Fibroblast of pulmonary artery (primary cell): Measurements from ENCODE around the gene URM1.
A peak's percentile ranks its signal among the peaks of the same experiment; 100 is the strongest.

Experiments used
- DNase-seq: peaks from one replicate; pipeline ENCODE4 v3.0.0-alpha.2; 2010; ENCODE audit warnings: low read depth
- H3K4me3 ChIP-seq: replicated peaks from 2 replicates; pipeline ENCODE4 v1.5.1; 2011; ENCODE audit warnings: low read depth, mild to moderate bottlenecking, control low read depth, low read length, moderate library complexity
- TF ChIP-seq, protein P1 (sequence below): IDR thresholded peaks from 2 replicates; pipeline ENCODE4 v1.5.1; 2011; ENCODE audit warnings: mild to moderate bottlenecking, control low read depth, low read length, inconsistent platforms; ENCODE audit errors: missing control alignments

URM1 gene

DNA sequence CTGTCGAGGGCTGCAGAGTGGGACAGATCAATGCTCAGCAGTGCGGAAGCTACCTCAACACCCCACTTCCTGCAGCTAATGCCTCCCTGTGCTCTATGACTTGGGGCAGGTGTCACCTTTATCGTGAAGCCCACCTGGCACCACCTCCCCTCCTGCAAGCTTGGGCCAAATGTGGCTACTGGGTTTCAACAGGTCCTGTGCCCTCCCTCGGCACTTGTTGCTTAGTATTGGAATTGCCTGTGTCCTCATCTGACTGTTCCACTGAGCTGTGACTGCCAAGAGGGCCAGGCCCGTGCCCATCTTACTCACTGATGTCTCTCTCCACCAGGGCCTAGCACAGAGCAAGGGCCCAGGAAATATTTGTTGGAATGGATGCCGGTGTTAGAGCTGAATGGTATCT, 21.4 kb upstream of the URM1 start:
- H3K4me3 ChIP-seq, result no peak overlapping the region
- TF ChIP-seq, protein P1, sequence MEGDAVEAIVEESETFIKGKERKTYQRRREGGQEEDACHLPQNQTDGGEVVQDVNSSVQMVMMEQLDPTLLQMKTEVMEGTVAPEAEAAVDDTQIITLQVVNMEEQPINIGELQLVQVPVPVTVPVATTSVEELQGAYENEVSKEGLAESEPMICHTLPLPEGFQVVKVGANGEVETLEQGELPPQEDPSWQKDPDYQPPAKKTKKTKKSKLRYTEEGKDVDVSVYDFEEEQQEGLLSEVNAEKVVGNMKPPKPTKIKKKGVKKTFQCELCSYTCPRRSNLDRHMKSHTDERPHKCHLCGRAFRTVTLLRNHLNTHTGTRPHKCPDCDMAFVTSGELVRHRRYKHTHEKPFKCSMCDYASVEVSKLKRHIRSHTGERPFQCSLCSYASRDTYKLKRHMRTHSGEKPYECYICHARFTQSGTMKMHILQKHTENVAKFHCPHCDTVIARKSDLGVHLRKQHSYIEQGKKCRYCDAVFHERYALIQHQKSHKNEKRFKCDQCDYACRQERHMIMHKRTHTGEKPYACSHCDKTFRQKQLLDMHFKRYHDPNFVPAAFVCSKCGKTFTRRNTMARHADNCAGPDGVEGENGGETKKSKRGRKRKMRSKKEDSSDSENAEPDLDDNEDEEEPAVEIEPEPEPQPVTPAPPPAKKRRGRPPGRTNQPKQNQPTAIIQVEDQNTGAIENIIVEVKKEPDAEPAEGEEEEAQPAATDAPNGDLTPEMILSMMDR, result no peak
- DNase-seq, result no peak

DNA sequence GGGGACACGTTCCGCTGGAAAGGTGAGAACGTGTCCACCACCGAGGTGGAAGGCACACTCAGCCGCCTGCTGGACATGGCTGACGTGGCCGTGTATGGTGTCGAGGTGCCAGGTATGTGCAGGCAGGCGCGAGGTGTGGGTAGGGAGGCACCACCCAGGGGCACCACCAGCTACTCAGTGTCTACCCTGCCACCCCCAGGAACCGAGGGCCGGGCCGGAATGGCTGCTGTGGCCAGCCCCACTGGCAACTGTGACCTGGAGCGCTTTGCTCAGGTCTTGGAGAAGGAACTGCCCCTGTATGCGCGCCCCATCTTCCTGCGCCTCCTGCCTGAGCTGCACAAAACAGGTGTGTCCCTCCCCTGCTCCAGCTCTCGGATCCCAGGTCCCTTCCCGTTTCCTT, 15.7 kb upstream of the URM1 start:
- TF ChIP-seq, protein P1, result no peak
- no peak overlapping the region for H3K4me3 ChIP-seq
- DNase-seq, result no peak

DNA sequence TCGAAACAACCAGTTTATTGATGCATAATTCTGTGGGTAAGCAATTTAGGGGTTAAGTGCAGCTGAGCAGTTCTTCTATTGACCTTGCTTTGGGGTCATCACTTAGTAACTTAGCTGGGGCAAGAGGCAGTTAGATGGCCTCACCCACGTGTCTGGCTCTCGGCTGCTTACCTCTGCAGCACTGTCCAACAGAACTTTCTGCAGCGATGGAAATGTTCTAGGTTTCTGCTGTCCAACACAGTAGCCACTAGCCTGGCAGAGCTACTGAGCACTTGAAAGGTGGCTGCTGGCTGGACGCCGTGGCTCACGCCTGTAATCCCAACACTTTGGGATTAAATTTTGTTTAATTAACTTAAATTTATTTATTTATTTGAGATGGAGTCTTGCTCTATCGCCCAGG, 13.1 kb upstream of the URM1 start:
- TF ChIP-seq, protein P1, result no peak
- no peak overlapping the region for H3K4me3 ChIP-seq

DNA sequence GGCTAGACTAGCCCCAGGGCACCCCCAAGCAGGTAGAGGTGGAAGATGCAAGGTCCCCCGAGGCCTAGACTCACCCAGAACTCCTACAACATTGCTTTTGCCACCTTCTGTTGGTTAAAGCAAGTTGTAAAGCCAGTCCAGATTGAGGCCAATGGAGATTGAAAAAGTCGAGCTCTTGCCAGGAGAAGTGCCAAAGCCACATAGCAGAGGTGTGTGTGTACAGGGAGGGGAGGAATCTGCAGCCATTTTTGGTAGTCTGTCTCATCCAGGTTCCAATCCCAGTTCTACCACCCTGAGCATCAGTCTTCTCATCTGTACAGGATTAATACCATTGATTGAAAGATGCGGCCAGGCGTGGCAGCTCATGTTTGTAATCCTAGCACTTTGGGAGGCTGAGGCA, 12.3 kb upstream of the URM1 start:
- TF ChIP-seq, protein P1, result no peak
- DNase-seq, result no peak
- no peak overlapping the region for H3K4me3 ChIP-seq

More for the DNA sequence above, 13.1 kb upstream of the URM1 start:
- DNase-seq, result no peak

DNA sequence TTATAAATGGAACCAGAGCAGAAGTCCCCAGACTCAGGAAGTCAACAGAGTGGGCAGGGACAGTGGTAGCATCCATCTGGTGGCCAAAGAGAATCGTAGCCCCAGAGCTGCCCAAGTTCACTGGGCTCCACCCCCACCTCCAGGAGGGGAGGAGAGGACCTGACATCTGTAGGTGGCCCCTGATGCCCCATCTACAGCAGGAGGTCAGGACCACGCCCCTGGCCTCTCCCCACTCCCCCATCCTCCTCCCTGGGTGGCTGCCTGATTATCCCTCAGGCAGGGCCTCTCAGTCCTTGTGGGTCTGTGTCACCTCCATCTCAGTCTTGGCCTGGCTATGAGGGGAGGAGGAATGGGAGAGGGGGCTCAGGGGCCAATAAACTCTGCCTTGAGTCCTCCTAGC, 10.3 kb upstream of the URM1 start:
- TF ChIP-seq, protein P1, result no peak
- H3K4me3 ChIP-seq, result no peak overlapping the region
- no peak for DNase-seq

DNA sequence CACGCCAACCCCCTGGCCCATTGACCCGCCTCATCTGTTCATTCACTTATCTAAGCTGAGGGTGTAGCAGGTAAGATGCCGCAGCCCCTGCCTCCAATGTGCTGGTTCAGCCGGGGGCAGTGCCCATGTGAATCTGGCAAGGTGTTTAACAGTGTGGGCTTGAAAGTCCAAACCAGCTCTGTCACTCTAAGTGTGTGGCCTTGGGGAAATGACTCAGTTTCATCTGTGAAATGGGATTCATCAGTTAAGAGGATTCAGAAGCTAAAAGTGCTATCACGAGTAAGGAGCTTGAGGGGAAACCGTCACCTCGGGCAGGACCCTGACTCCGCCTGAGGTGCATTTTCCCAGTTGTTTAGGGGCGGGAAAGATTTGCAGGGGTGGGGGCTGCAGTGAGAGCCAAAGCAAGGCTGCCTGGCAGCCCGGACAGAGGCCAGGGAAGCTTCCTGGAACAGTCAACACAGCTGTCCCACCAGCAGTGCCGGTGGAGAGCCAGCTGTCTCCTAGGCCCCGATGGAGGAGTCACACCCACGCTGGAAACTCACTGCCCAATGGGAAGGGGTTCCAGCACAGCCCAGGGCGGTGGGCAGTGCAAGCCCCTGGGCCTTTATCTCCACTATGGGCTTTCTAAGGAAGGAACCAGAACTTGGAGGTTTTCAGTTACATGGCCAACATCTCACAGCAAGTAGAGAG, 9.7 kb upstream of the URM1 start:
- no peak for DNase-seq
- peak overlapping the region; percentile 56 for H3K4me3 ChIP-seq

More for the DNA sequence above, 9.7 kb upstream of the URM1 start:
- TF ChIP-seq, protein P1, result no peak
